HG03520 (cell line): ENCODE results near the gene CRYGC.

Source experiments
- ATAC-seq: cut with Tn5 transposase; IDR thresholded peaks from one replicate; pipeline ENCODE4 v1.9.1; 2021; ENCODE audit warnings: mild to moderate bottlenecking, moderate library complexity; ENCODE audit not compliant: unreplicated experiment

Gene CRYGC

DNA sequence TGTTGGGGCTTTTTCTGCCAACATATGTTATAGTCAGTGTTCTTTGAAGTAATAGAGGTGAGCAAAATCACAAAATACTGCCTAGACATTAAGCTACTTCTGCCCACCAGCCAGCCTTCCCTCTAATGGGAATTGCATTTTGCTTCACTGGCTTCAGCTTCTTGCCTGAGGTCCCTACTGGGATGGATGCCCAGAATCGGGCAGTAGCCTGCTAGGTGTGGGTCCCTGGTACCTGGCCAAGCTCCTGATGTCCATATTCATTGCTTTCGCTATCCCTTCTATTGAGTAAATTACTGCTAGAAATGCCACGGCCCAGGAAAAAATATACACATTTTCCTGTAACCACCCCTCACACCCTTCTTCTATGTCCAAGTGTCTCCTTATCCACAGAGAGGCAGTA is 32.3 kb downstream of the CRYGC start:
- no peak for ATAC-seq

DNA sequence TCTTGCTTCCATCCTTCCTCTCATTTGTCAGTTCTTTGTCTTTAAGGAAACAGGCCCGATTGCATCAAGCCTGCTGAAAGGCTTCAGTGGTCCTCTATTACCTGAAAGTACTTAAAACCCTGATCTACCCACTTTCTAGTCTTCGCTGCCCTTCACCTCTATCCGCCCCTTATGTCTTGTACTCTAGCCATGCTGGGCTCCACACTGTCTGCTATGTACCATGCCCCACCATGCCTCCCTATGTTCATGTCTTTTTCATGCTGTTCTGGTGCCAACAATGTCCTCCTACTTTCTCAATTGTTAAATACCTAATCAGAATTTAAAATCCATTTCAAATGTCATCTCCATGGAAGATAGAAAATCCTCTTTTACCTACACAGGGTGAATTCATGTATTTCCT is 33.5 kb downstream of the CRYGC start:
- no peak for ATAC-seq

DNA sequence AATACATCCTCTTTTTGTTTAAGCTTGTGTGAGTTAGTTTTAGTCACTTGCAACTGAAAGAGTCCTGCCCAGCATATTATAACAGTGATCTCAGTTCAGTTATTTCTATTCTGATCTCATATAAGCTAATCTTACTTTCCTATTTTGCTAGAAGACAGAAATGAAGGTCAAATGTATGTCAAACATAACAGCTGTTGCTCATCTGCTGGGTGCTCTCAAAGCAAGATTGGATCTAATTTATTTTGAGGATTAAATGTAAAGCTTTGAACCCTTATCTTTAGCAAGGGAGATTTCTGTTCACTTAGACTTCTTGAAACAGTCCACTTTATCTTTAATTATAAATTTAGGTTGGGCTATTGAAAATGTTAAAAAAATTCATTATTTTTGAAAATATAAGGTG is 36.5 kb downstream of the CRYGC start:
- no peak for ATAC-seq

- ATAC-seq: no peak
Observed at GRCh38 chr2:208092093-208092832, 37.4 kb downstream of the CRYGC start.

DNA sequence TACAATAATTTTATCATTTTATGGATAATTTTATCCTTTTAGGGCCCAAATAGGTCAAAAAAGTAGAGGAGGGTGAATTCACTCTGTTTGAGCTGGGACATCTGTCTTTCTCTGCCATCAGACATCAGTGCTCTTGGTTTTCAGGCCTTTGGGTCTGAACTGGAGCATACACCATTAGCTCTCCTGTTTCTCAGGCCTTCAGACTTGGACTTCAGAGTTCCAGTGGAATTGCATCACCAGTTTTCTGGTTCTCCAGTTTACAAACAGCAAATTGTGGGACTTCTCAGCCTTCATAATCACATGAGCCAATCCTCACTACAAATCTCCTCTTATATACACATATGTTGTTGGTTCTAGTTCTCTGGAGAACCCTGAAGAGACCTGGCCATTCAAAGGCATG is 39.2 kb downstream of the CRYGC start:
- ATAC-seq: no peak

DNA sequence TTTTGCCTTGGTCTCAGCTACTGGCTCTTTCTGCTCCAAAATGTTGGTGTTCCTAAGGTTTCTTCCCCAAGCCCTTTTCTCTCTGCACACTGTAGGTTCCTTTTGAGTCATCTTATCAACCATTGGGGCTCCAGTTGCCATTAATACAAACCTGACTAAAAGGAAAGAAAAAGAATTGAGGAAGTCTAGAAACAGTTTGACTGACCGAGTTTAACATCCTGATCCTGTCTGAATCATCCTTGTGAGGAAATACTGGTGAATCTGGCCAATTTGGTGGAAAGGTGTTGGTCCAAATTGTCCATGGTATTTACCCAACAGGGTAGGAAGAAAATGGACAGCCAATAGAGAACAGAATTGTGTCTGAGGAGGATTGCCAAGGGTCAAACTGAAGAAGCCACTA is 43.6 kb downstream of the CRYGC start:
- ATAC-seq: no peak

DNA sequence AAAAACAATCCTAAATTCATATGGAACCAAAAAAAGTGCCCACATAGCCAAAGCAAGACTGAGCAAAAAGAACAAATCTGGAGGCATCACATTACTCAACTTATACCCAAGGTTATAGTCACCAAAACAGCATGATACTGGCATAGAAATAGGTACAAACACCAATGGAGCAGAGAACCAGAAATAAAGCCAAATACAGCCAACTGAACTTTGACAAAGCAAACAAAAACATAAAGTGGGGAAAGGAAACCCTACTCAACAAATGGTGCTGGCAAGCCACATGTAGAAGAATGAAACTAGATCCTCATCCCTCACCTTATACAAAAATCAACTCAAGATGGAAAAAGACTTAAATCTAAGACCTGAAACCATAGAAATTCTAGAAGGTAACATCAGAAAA is 45.8 kb downstream of the CRYGC start:
- ATAC-seq: no peak
